Measurements from ENCODE around the gene NDFIP2.

The NDFIP2 gene

GRCh38 chr13:79590394-79590676, 109.4 kb downstream of the NDFIP2 start:
- no peaks in the 10 kb centered on the region for H3K79me2 ChIP-seq (ENCODE audit: insufficient read depth, low read length)
- no peak overlapping the region for H3K4me3 ChIP-seq (ENCODE audit: insufficient read depth, low read length, poor library complexity, severe bottlenecking)
- no peaks in the 10 kb centered on the region for H4K20me1 ChIP-seq (ENCODE audit: low read depth, low read length)
- no peak overlapping the region for H2AFZ ChIP-seq (ENCODE audit: low read depth, low read length, severe bottlenecking)
- no peak overlapping the region for H3K27ac ChIP-seq (ENCODE audit: low read depth, low read length)
- no peaks in the 10 kb centered on the region for H3K27me3 ChIP-seq (ENCODE audit: low read length)
- no peaks in the 10 kb centered on the region for H3K9me3 ChIP-seq (ENCODE audit: insufficient read depth, low read length)
- H3K4me2 ChIP-seq (ENCODE audit: low read depth, low read length, poor library complexity, severe bottlenecking): no peak overlapping the region
- no peaks in the 10 kb centered on the region for H3K36me3 ChIP-seq (ENCODE audit: low read length)
- no peak overlapping the region for H3K9ac ChIP-seq (ENCODE audit: low read length)
- H3K9me2 ChIP-seq (replicated peaks; ENCODE audit: insufficient read depth, low read length): 0 out of 2 replicates have a peak, but pooled peaks cover 3% of the 10 kb centered on the region
- no peaks in the 10 kb centered on the region for H3F3A ChIP-seq (ENCODE audit: insufficient read depth)
- TF ChIP-seq, protein P1, sequence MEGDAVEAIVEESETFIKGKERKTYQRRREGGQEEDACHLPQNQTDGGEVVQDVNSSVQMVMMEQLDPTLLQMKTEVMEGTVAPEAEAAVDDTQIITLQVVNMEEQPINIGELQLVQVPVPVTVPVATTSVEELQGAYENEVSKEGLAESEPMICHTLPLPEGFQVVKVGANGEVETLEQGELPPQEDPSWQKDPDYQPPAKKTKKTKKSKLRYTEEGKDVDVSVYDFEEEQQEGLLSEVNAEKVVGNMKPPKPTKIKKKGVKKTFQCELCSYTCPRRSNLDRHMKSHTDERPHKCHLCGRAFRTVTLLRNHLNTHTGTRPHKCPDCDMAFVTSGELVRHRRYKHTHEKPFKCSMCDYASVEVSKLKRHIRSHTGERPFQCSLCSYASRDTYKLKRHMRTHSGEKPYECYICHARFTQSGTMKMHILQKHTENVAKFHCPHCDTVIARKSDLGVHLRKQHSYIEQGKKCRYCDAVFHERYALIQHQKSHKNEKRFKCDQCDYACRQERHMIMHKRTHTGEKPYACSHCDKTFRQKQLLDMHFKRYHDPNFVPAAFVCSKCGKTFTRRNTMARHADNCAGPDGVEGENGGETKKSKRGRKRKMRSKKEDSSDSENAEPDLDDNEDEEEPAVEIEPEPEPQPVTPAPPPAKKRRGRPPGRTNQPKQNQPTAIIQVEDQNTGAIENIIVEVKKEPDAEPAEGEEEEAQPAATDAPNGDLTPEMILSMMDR (IDR thresholded peaks at IDR 0.05; ENCODE audit: insufficient read depth, low read length, poor library complexity, severe bottlenecking): no peak
- TF ChIP-seq EZH2phosphoT487 (conservative IDR thresholded peaks at IDR 0.05; ENCODE audit: low read length): no peak

GRCh38 chr13:79591493-79591892, 110.5 kb downstream of the NDFIP2 start:
- Histone ChIP-seq H3K9me3 (ENCODE audit: insufficient read depth, low read length) (no peaks in the 10 kb centered on the region), H3K9ac (ENCODE audit: low read length) (no peak overlapping the region), H3K9me2 (replicated peaks; ENCODE audit: insufficient read depth, low read length) (no peaks in the 10 kb centered on the region), H3F3A (ENCODE audit: insufficient read depth) (no peaks in the 10 kb centered on the region), H3K4me3 (ENCODE audit: insufficient read depth, low read length, poor library complexity, severe bottlenecking) (no peak overlapping the region), H2AFZ (ENCODE audit: low read depth, low read length, severe bottlenecking) (no peak overlapping the region), H3K36me3 (ENCODE audit: low read length) (no peaks in the 10 kb centered on the region), H3K4me2 (ENCODE audit: low read depth, low read length, poor library complexity, severe bottlenecking) (no peak overlapping the region), H3K79me2 (ENCODE audit: insufficient read depth, low read length) (no peaks in the 10 kb centered on the region), H4K20me1 (ENCODE audit: low read depth, low read length) (no peaks in the 10 kb centered on the region), H3K27ac (ENCODE audit: low read depth, low read length) (no peak overlapping the region), H3K27me3 (ENCODE audit: low read length) (no peaks in the 10 kb centered on the region)
- TF ChIP-seq, protein P1 (IDR thresholded peaks at IDR 0.05; ENCODE audit: insufficient read depth, low read length, poor library complexity, severe bottlenecking): no peak
- TF ChIP-seq EZH2phosphoT487 (conservative IDR thresholded peaks at IDR 0.05; ENCODE audit: low read length): no peak

DNA sequence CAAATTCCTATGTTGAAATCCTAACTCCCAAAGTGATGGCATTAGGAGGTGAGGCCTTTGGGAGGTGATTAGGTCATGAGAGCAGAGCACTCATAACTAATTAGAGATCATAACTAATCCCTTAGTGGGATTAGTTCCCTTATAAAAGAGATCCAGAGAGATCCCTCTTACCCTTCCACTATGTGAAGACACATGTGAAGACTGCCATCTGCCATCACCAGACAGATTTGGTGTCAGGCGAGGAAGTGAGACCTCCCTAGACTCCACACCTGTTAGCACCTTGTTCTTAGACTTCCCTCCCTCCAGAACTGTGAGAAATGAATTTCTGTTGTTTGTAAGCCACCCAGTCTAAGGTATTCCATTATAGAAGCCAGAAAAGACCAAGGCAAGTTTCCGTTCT, 112.2 kb downstream of the NDFIP2 start:
- H3F3A ChIP-seq (ENCODE audit: insufficient read depth): no peaks in the 10 kb centered on the region
- no peak overlapping the region for H3K27ac ChIP-seq (ENCODE audit: low read depth, low read length)
- H4K20me1 ChIP-seq (ENCODE audit: low read depth, low read length): no peaks in the 10 kb centered on the region
- H3K79me2 ChIP-seq (ENCODE audit: insufficient read depth, low read length): no peaks in the 10 kb centered on the region
- H3K9me3 ChIP-seq (ENCODE audit: insufficient read depth, low read length): no peaks in the 10 kb centered on the region
- no peaks in the 10 kb centered on the region for H3K36me3 ChIP-seq (ENCODE audit: low read length)
- no peak overlapping the region for H3K4me2 ChIP-seq (ENCODE audit: low read depth, low read length, poor library complexity, severe bottlenecking)
- no peaks in the 10 kb centered on the region for H3K27me3 ChIP-seq (ENCODE audit: low read length)
- TF ChIP-seq EZH2phosphoT487 (conservative IDR thresholded peaks at IDR 0.05; ENCODE audit: low read length): no peak
- TF ChIP-seq, protein P1 (IDR thresholded peaks at IDR 0.05; ENCODE audit: insufficient read depth, low read length, poor library complexity, severe bottlenecking): no peak
- no peak overlapping the region for H3K4me3 ChIP-seq (ENCODE audit: insufficient read depth, low read length, poor library complexity, severe bottlenecking)
- H2AFZ ChIP-seq (ENCODE audit: low read depth, low read length, severe bottlenecking): no peak overlapping the region
- H3K9me2 ChIP-seq (replicated peaks; ENCODE audit: insufficient read depth, low read length): no peaks in the 10 kb centered on the region
- H3K9ac ChIP-seq (ENCODE audit: low read length): no peak overlapping the region
